Epithelial cell of prostate (primary cell): Measurements from ENCODE around the gene ARHGAP26.

Experiments
- DNase-seq: peaks from one replicate; pipeline ENCODE4 v3.0.0-alpha.2; 2011; ENCODE audit warnings: low read depth, low spot score
- H3K27ac ChIP-seq: fragments of 450-650 bp; 2 replicates; pipeline ENCODE4 v1.5.1; 2017; ENCODE audit warnings: mild to moderate bottlenecking

The ARHGAP26 gene

DNA sequence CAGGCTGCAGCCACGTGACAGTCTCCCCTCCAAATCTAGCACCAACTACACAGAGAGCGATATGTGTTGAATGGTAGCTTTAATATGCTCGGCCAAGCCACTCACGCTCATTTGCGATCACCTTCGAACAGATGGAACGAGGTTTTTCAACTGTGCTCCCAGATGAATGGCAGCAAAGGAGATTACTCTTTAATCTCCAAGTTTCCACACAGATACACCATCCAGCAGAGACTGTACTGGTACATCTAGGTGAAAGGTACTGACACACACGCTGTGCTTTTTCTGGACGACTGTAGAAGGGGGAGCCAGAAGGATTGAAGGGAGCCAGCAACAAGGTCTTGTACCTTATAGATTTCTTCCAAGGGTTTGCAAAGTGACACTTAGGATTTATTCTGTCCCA lies 369.4 kb downstream of the ARHGAP26 start:
- no peak for DNase-seq

DNA sequence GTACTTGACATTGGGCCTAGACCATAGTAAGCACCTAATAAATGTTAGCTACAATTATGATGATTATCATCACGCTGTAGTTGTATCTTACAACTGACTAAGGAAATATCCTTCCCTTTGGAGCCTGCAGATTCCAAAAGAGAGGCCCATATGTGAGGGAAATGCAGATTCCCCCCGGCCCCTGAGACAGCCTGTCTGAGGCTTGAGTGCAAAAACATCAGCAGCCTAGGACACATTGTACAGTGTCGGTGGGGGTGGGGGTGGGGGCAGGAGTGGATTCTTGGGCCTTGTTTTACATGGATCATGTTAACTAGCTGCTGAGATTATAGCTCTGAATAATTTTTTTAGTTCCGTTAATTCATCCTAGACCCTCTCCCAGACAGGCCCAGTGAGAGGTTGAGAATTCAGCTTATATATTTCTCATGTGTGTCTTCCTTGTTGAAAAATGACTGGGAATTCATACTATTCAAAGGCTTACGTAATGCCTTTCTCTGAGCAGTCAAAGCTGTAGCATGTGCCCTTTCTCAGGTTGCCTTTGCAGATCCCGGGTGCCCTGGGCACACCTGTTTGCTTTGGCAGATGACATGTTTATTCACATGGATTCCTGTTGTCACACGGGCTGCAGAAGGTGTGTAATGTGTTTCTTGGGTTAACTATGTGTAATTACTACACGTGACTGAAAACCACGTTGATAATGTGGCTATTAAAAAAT lies 370.5 kb downstream of the ARHGAP26 start:
- H3K27ac ChIP-seq: no peak overlapping the region
- peak; percentile 53 for DNase-seq

More for the DNA sequence above, 369.4 kb downstream of the ARHGAP26 start:
- no peak overlapping the region for H3K27ac ChIP-seq

DNA sequence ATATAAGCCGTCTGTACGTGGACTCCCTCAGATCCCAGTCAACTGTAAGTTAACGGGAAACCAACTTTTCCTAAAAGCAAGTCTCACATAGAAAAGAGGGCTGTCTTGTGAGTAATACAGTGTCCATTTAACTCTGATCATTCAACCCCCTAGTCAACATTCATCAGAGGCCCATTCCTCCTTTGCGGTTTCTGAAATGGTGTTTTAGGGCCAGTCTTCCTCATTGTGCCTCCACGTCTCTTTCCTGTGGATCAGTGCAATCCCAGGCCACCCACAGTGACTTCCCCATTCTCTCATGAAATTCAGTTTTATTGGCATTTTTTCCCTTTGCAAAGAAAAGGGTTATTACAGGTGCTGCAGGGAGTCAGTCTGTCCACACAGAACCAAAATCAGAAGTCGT lies 371.5 kb downstream of the ARHGAP26 start:
- no peak for DNase-seq
- H3K27ac ChIP-seq: no peak overlapping the region

DNA sequence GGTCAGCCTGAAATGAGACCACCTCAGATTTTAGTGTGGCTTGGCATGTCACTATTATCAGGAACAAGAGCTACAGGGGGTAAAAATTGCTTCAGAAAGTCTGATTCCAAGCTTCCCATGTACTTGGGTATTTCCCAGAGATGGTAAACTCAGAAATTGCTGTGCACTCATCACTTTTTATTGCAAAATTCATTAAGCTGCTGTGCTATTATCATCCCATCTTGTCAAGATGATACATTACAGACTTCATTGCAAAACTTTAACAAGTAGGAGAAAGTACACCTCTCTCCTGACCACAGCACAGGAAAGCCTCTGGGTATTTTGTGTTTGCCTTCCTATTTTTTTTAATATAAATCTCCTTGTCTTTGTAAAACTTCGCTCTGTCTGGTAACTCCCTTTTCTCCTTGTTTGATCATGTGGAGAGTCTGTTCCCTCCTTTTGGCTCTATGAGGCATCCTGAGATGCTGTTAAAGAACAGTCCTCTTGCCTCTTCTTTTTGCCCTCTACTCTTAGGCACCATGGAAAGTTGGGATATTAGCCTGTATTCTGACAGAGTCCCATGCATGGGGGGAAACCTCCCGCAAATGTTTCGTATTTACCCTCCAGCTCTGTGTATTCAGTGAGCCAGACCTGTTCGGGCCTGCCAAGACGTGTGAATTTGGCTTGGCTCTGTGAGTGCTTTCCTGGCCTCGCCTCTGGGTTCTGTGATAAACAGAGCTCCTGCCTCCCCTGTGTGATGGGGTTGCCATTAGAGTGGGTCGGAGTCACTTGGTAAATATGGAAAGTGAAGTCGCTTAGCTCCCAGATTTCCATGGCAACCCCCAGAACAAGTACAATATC lies 372.6 kb downstream of the ARHGAP26 start:
- DNase-seq: peak; percentile 76
- peak overlapping the region; percentile 70 for H3K27ac ChIP-seq

DNA sequence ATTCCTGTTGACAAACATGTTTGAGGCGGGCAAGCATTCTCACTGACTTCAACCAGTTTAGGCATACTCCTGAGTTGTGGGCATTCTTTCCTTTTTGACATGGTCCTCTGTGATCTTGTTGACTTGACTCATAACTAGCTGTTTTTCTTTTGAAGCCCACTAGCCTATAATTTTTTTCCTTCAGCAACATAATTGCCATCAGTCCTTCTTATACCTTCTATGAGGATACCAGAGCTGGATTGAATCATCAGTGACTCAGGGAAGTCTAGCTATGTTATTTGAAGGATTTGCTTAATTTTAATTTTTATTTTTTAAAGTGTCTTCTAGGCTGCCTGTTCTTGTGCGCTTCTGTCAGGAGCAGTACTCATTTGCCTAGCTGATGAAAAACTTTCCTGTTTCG lies 373.8 kb downstream of the ARHGAP26 start:
- no peak for DNase-seq
- peak overlapping the region; percentile 70 for H3K27ac ChIP-seq

DNA sequence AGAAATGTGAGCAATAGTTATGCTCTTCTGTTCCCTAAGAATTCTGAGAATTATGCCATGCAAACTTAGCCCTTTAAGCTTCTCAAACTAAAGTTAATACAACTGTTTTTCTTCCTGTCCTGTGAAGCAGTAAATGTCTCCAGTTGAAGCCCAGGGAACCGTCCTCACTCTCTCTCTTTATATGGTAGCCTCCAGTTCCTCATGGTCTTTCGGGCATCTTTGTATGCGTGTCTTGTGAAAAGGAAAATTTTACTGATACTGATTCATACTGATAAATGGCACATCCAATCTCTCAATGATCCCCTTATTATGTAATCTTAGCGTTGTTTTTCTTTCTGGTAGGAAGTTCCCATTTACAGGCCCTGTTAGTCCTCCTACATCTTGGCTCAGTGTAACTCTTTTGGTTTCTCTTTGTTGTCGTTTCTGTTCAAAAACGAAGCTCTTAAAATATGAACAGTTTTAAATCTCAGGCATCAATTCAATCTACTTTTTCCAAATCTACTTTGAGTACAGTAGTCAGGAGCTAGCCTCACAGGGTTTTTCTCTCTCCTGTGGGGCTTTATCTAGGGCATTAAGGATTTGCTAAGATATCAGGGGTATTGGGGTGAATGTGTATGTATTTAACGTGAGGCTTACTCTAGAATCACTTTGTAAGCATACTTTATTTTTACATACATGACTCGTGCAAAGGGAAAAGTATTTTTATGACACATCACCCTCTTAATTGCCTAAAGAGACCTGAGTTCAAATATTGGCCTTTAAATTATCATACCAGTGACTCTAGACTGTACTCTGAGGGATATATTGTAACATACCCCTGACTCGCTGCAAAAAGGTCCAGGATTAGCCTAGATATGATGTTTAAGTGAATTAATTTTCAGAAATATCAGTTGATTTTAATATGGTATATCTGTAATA lies 375.3 kb downstream of the ARHGAP26 start:
- H3K27ac ChIP-seq: no peak overlapping the region
- no peak for DNase-seq

DNA sequence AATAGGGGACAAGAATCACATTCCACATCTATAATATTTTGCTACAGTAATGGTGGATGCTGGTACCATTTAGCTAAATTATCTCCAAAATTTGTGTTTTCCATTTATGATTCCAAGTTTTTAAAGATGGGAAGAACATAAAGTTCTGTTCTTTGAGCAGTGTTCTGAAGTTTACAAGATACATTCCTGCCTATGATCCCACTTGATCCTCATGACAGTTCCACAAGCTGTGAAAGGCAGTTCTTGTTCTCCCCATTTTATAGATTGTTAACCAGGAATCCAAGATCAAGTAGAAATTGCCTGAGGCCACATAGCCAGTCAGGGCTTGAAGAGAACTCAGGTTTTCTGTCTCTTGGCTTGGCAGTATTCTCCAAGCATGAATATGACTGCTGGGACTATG lies 376.0 kb downstream of the ARHGAP26 start:
- DNase-seq: no peak
- H3K27ac ChIP-seq: no peak overlapping the region

DNA sequence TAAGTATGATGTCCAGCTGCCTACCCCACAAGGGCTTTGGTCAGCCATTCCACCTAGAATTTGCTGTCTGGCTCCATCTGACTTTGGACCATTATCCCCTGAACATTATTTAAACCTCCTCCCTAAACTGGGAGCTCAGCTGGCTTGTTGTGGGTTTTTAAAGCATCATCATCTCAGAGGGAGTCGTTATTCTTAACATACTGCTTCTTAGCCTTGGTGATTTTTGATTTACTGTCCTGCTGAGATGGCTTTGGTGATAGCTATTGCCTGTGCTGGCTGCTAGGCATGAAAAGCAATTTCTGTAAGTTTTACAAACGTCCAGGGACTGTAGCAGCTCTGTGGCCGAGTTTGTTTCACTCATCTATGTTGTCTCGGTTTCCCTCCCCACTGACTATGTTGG lies 377.2 kb downstream of the ARHGAP26 start:
- no peak overlapping the region for H3K27ac ChIP-seq
- DNase-seq: no peak

DNA sequence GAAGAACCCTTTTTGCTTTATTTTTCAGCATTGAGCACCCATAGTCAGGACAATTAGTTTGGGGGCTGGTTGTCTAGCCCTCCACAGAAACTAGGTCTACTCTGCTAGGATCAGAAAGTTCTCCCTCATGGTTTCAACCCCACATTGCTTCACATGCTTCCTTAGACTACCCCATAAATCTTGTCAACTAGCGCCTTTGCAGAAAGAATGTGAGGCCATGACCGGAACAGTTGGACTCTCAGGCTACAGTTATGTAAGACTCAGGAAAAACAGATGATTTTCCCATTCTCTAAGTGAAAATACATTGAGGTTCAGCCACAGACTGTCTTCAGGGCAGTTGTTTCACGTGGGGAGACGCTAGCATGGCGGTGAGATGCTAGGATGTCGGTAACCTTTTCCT lies 377.7 kb downstream of the ARHGAP26 start:
- no peak for DNase-seq
- H3K27ac ChIP-seq: no peak overlapping the region

DNA sequence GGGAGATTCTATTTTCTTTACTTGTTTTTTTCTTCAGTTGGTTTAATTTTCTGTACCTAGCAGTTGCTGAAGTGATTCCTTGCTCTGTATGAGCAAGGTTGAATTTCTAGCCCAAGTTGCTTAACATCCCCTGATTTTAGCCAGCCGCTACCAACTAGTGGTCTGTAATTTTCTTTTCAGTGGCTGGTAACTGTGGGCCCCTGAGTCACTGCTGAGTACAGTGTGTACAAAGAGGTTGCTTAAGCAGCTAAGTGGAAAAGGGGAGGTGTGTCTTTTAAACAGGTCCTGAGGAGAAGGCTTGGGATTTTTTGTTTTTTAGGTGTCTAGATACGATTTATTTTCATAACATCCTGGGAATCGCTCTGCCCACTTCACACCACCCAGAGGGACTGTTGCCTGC lies 378.6 kb downstream of the ARHGAP26 start:
- no peak for DNase-seq
- H3K27ac ChIP-seq: no peak overlapping the region

DNA sequence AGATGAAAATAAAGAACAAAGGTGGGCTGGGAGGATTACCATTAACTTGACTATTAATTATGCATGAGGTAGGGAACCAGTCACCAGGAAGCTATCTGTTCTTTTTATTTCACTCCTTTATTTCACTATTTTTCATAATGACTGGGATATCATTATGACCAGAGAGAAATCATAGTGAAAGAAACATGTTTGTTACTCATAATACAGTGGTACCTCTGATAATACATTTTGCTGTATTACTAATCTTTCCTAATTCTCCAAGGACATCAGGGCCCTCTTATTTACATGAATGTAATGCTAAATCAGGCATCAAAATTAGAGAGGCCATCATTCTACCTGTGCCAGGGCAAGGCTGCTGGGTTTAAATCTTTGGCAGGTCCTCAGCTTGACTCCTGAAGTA lies 379.6 kb downstream of the ARHGAP26 start:
- no peak overlapping the region for H3K27ac ChIP-seq
- no peak for DNase-seq

DNA sequence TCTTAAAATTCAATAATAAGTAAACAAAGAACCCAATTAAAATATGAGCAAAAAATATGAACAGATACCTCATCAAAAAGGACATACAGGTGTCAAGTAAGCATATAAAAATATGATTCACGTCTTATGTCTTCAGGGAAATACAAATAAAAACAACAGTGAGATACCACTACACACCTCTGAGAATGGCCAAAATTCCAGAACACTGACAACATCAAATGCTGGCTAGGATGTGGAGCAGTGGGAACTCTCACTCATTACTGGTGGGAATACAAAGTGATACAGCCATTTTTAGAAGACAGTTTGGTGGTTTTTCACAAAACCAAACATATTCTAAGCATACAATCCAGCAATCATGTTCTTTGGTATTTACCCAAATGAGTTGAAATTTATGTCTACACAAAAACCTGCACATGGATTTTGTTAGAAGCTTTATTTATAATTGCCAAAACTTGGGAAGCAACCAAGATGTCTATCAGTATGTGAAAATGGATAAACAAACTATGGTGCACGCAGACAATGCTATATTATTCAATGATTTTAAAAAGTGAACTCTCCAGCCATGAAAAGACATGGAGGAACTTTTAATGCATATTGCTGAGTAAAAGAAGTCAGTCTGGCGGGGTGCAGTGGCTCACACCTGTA lies 381.0 kb downstream of the ARHGAP26 start:
- no peak overlapping the region for H3K27ac ChIP-seq
- DNase-seq: no peak

DNA sequence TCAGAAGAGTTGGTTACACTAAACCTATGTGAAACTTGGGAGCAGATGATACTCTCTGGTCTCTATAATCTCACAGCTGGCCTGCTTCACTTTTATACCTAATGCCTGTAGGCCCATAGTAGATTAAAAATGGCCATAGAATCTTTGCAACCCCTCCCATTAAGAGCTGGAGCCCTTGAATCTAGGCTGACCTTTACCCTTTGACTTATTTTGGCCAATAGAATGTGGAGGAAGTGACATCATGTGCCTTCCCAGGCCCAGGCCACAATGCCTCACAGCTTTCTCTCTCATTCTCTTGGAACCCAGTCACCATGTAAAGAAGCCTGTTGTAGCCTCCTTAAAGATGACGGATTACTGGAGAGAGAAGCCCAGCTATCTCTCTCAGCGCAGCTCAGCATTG lies 382.3 kb downstream of the ARHGAP26 start:
- no peak overlapping the region for H3K27ac ChIP-seq
- no peak for DNase-seq

DNA sequence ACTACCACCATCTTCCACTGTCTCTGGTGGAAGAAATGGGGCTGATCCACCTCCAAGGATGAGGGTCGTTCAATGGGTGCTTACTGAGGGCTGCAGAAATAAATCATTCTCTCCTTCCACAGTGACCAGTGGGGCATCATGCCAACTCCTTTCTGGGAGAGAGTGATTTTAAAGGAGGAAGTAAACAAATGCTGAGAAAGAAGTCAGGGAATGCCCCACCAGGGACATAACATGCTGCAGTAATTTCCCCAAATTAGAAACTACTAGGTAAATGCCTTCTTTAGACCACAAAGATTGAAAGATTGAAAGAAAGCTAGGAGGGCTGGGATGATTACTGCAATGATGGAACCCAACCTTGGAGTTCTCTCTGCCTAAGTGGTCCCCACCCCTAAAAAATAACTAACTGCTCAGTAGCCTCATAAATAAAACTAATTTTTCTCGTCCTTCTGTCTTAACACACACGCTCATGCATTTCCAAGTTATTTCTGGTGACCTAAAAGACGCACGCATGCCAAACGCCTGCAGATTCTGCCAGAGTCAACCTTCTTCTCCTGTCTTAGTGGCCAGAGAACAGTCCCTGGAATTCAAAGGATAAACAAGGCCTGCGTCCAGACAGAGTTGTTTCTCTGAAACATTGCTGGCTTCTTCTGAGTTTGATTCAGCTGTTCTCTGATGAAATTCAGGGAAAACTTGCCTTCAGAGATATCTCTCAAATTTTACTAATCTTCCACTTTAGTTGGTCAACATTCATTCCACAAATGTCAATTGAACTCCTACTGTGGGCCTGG lies 383.3 kb downstream of the ARHGAP26 start:
- no peak overlapping the region for H3K27ac ChIP-seq
- no peak for DNase-seq

DNA sequence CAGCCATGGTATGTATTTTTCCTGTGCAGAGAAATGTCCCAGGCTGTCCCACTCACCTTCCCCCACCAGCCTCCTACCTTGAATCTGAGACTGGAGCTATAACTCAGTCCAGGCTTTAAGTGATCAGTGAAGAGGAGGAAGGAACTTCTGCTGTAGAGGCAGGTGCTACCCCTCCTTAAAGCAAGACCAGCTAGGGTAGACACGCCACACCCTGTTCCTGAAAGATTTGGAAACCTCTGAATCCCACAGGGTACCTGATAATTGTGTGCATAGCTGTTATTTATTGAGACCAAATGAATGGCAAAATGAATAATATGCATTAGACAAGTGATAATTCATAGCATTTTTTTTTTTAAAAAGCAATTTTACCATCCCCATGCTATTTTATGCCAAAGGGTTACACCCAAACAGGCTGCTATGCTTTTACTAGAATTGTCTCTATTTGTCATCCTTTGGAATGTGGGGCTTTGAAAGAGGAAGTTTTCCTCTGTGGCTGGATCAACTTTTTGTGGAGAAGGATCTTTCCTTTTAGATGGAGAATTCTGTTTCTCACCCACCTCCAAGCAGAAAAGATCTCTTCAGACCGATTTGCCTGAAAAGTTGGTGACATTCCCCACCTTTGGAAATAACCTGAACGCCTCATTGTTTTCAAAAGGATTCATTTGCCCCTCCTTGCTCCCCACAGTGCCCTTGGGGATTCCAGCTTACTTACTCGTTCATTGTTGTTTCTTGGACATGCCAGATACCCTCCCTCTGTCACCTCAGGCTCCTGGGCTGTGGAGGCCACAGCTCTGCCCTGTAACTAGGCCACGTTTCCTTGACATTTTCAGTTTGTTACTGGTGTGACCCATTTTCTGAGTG lies 384.6 kb downstream of the ARHGAP26 start:
- H3K27ac ChIP-seq: peak overlapping the region; percentile 28
- no peak for DNase-seq

DNA sequence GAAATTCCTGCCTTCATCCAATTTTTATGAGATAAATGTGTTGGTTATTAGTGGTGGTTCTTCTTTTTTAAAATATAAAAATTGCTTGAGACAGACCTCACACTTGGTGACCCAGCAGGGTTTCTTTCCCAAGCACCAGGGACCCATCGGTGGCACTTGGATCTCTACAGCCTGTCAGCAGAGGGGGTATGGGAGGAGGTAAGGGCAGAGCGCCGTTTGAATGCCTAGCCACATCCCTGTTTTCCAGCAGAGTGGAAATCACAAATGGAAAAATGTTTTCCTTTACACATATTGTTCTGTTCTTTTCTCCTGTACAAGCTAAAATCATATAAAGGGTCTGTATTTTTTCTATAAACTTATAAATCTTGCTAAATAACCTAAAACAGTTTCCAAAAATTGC lies 385.3 kb downstream of the ARHGAP26 start:
- H3K27ac ChIP-seq: peak overlapping the region; percentile 28
- DNase-seq: no peak

DNA sequence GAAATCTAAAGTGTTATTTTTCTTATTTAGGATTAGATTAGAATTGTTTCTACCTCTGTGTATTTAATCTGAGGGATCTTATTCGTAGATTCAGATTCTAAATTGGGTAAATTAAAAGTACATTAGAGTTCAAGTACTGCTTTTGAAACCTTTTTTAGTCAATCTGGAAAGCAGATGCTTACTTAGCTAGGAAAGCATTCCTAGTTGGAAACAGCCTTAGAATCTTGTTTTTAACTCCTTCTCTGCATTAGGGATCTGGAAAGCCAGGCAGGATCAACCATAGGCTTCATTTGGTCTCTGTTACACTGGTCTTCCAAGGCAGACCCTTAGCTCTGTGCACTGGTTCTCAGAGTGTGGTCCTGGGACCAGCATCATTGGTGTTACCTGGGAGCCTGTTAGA lies 385.9 kb downstream of the ARHGAP26 start:
- no peak overlapping the region for H3K27ac ChIP-seq
- DNase-seq: no peak

DNA sequence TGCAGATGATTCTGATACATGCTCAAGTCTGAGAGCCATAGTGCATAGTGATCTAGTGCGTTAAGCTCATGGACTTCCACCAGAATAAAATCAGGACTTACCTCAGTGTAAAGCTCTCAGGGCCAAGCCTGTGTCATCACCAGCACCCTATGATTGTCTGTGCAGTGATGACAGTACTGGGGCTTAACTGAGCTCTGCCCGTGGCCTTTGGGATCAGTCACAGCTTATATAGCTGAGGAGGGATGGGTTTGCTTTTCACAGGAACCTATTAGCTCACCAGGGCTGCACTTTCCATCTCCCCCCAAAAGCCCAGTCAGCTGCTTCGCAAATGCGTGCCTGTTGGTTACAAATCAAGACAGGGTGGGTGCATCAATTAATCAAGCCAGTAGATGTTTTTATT lies 386.4 kb downstream of the ARHGAP26 start:
- DNase-seq: no peak
- no peak overlapping the region for H3K27ac ChIP-seq

DNA sequence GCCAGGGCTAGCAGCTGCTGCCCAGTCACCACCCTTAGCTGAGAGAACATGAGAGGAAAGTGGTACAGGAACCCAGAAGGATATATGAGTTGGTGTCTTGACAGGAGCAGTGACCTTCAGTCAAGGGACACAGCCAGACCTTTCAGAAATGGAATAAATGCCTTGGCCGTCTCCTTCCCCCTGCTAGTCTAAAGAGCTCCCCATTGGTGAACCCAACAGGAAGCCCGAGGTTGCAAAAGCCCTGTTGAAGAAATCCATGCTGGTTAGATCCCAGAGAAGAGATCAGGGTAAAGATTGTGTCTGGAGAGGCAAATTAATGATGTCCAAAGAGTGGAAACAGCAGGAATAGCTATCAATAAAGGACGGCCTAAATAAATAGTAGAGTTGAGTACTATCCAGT lies 388.9 kb downstream of the ARHGAP26 start:
- H3K27ac ChIP-seq: no peak overlapping the region
- no peak for DNase-seq
